Stimulated activated CD4-positive, alpha-beta T cell treated with anti-CD3 and anti-CD28 coated beads, Interleukin-15, amount 100 ng/mL, for 24 hours (primary cell): ENCODE data around the gene PHB1.

Experiments used
- DNase-seq: peaks from one replicate; pipeline ENCODE4 v3.0.0-alpha.2; 2020

The PHB1 gene

DNA sequence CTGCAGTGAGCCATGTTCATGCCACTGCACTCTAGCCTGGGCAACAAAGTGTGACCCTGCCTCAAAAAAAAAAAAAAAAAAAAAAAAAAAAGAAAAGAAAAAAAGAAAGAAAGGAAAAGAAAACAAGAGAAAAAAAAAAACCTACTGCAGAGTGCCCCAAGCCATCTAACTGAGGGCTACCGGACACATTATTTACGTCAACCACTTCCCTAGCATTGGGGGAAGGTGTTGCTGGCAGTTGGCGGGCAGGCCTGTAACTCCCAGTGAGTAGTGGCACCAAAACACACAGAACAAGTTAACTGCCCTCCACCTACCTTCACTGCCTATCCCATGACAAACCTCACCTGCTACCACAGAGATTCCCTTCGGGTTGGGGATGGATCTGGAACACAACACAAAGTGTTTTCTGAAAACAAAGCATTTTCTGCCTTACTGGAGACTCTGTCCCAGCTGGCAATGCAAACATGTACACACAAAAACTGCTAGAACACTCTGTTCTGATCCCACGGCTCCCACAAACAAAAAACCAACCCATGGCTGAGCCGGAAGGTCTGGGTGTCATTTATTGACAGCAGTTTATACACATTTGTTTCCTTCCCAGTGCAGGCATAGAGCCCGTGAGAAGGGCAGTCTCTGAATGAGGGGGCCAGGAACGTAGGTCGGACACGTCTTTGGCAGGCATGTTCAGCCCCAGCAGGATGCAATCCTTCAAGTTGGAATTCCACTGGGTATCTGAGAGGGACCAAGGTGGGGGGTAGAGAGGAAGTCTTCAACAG lies 11.0 kb downstream of the PHB1 start:
- DNase-seq: no peak

DNA sequence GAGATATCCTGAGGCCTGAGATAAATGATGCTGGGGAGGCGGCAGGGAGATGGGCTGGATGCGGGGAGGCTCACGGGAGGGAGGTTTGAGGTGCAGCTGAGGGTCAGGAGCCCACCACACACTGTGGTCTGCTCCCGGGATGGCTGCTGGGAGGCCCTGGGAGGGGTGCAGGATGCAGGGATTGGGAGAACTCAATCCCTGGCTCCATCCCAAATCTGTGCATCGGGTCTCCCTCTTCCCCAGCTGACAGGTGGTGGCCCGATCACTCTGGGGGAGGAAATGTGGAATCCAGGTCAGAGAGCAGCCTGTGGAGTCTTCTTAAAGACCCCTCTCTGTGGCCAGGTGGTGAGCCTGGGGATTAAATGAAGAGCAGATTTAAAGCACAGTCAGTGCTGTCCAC lies 12.0 kb downstream of the PHB1 start:
- DNase-seq: no peak

DNA sequence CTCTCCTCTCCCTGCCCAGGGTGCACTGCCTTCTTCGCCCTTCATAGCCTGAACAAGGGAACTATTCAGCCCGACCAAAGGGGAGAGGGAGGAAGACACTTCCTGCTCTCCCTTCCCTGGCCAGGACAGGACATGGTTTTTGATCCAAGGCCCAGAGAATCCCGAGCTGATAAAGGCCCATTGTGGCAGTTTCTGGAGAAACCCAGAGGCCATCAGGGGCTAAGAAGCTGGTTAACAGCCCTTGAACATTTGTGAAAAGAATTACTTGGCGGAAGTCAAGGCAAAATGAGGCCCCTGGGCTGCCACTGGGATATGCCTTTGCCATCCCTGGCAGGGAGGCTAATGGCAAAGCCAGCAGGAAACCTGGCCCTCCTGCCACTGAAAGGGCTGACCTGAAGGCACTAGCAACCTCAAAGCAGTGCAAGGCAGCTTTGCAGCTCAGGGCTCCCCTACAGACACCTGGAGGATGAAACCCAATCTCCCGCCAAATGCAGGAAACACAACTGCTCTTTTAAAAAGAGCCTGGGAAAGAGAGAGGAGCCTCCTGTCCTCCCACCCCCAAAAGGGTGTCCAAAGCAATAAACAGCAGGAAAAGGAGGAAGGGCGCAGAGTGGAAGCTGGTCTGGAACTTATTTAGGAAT lies 12.6 kb downstream of the PHB1 start:
- DNase-seq: no peak

DNA sequence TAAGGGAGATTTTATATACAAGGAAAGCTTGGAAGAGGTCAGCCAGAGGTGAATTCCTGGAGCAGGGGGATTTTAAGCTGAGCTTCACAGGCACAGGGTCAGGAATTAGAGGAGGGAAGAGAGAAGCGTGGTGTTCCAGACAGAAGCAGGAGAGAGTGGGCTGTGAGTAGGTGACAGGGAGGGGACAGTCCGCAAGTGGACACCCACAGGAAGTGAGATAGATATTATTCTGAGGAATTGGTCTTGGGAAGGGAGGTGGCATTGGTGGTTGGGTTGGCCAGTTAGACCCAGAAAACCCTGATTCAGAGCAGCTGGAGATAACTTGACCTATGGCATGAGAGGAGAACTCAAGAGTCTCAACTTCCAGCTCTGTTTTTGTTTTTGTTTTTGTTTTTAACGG lies 14.7 kb downstream of the PHB1 start:
- DNase-seq: no peak

DNA sequence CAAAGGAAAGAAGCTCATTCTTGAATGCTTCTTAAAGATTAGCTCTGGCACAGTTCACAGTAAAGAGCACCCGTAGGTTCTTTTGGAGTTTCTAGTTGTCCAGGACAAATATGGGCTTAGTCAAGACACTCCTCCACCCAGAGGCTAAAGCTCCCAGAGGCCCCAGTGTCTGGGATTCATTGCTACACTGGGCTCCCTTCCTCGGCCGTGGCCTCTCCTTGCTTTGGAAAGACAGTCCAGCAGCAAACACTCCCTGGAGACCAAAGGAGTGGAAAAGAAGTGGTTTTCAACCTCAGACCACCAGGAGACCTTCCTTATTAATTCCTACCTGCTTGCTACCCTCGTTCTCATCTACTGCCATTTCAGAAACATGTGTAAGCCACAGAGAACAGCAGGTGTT lies 17.1 kb downstream of the PHB1 start:
- DNase-seq: no peak

DNA sequence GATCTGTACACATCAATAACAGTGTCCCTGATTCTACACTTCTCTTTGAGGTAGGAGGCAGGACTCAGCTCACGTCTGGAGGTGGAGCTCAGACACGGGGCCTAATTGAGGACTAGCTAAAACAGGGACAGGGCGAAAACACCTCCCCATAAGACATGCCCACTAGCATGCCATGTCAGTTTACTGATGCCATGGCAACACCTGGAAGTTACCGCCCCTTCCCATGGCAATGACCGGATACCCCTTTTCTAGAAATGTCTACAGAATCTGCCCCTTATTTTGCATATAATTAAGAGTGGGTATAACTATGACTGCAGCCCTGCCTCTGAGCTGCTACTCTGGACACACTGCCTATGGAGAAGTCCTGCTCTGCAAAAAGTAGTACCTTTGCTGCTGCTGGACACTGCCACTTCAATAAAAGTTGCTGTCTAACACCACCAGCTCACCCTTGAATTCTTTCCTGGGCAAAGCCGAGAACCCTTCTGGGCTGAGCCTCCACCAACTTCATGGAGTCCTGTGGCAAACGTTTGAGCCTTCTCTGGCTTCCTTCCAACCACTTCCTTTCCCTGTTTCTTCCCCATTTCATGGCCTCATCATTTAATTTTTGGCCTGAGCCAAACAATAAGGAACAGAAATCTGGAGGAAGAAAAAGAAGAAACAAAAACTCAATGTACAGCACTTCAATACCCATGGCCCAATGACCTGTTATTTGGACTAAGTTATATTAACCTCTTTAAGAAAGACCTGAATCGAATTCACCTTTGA lies 21.0 kb downstream of the PHB1 start:
- DNase-seq: no peak

DNA sequence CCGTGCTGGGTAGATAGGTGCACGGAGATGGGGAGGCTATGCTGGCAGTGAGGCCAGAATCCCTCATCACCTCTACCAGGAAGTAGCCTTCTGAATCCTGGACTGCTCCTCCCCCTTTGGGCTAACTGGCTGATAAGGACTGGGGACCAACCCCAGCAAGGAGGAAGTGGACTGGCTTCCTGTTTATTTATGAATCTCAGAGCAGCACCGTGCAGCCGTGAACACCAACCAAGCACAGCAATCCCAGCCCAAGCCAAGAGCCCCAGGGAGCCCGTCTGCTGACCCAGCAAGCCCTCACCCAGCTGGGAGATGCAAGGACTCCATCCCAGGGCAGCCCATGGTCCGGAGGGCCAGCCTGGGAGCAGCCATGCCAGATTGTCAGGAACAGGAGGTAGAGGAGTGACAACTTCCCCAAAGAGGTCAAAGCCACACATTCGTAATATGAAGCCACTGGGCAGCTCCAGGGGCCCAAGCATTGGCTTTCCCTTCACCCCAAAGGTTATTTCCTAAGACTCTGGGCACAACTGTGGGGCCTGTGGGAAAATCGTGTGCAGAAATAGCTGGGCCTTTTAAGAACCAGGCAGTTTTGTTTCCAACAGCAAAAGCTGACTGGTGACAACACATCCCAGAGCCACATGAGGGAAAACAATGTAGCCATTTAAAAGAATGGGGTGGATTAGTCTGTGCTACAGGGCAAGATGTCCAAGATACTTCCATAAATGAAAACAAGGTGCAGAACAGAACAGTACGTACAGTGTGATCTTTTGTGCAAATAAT lies 23.9 kb downstream of the PHB1 start:
- DNase-seq: no peak

DNA sequence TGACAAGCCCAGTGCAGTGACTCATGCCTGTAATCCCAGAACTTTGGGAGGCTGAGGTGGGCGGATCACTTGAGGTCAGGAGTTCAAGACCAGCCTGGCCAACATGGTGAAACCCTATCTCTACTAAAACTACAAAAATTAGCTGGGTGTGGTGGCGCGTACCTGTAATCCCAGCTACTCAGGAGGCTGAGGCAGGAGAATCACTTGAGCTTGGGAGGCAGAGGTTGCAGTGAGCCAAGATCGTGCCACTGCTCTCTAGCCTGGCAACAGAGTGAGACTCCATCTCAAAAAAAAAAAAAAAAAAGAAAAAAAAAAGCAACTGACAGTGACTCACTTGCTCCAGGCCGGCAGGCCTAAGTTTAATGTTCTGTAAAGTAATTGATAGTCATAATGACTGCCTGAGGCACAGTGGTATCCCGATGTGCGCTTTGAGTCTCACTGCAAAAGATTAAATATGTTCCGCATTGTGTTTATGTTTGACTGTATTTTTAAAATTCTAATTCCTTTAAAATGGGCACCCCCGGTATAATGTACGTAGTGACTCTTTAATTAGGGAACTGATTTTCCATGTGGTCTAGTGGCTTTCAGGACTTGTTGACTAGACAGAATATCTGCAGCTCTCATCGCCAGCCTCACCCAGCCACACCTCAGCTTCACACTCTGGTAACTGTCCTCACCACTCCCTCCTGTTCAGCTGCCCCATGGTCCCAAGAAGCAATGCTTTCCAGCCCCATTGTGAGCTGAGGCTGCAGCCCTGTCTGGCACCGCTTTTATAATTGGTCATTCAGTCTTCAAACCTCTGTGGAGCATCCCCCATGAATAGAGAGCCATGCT lies 25.0 kb downstream of the PHB1 start:
- peak; percentile 33 for DNase-seq

DNA sequence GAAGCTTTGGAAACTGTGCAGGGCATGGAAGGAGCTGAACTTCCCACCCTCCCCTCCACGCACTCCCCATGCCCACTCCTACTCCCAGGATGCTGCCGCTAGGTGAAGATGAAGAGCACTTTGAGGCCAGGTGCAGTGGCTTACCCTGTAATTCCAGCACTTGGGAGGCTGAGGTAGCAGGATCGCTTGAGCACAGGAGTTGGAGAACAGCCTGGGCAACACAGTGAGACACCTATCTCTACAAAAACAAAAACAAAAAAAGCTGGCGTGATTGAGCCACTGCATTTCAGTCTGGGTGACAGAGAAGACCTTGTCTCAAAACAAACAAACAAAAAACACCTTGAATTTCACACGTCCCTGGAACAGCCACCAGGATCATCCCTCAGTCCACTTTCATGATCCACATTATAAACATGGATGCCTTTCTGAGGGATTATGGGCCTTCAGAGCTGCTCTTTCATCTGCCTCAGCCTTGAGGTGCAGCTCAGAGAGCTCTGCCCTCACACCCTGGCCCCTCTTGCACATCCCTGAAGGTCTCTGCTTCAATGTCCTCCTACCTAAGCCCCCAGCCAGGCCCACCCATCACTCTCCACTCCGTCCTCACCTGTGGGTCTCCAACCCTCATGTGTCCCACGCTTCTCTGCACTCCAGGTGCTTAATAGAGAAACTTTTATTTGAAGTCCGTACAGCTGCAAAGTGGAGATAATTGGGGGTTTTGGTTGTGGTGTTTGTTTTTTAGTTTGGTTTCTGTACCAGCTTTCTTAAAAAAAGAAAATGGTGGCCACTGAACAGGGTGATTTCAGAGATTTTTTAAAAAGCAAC lies 25.8 kb downstream of the PHB1 start:
- DNase-seq: no peak

DNA sequence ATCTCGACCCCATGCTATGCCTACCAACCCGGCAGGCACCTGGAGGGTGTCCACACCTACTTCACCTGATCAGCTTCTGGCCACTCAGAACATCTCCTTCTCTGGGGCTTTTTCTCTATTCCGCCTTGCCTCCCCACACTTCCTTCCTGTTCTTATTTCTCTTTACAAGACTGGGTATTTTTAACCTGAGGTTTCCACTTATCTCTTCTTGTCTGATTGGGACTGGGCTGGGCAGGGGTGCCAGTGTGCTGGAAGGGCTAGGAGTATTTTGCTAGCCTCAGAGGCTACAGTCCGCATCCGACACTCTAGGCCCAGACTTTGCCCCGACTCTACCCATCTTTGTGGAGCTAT lies 26.4 kb downstream of the PHB1 start:
- no peak for DNase-seq

DNA sequence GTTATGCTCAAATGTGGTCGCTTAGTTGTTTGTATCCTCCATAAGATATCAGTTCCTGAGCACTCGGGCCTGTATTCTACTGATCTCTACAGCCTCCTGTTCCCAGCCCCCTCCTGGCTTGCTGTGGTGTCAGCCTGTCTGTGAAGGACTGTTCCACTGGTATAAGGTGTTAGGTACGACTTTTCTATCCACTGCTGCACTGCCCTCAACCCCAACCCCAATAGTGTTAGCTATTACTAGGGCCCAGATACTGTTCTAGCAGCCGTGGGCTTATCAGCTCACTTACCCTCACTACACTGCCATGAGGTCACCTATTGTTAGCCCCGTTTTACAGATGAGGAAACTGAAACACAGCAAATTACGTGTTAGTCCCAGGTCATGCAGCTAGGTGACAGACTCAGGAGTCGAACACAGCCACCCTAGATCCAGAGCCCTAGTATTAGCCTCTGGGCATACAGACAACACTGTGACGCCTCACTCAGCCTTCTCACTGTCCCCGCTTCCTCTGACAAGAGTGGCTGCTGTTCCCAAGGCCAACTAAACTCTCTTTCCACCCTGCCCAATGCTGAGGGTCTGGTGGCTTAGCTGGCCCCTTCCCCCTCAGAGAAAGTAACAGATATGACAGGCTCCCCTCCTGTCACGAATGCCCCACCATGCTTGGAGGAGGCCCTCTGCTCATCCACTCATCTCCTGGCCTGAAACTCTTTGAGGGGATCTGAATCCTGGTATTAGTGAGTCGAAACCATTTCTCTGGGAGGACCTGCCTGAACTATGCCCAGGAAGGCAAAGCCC lies 27.0 kb downstream of the PHB1 start:
- no peak for DNase-seq

DNA sequence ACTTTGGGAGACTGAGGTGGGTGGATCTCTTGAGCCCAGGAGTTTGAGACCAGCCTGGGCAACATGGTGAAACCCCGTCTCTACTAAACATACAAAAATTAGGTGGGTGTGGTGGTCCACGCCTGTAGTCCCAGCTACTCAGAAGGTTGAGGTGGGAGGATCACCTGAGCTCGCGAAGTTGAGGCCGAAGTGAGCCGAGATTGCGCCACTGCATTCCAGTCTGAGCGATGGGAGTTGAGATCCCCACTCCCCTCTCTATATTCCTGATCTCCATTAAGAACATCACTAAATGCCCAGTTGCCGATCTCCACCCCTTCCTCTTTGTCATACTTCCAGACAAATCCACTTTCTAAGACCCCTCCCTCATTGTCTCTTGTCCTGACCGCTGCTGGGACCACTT lies 28.3 kb downstream of the PHB1 start:
- no peak for DNase-seq

DNA sequence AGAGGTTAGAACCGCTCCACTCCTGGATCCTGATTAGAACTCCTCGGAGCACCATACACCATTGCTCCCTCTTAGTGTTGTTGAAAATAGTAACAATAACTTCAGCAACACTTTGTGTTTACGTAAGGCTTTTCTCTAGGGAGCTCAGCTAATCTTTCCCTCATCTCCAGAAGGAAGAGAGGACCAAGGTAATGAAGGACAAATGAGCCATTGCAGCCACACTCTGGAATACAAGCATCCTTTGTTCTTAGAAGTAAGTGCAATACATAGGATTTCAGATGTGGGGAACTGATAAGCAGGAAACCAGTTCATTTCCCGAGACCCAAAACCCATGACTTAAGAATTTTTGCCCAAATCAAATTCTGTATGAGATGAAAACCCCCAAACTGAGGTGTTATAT lies 29.7 kb downstream of the PHB1 start:
- no peak for DNase-seq

DNA sequence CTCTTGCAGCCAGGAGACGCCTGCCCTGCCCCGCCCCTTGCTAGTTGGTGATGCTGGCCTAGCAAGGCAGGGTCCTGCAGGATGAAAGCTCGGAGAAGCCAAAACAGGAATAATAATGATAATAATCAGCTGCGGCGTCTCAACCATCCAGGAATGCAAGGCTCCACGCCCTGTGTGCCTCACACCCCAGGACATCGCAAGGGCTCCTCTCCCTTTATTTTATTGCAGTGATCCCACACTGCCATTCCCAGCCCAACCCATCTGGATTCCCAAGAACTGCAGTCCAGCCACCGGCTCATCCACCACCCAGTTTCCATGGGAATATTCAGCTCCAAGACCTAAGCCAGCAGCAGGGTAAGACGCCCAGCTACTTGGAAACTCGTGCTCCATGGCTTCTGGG lies 31.6 kb downstream of the PHB1 start:
- DNase-seq: no peak

DNA sequence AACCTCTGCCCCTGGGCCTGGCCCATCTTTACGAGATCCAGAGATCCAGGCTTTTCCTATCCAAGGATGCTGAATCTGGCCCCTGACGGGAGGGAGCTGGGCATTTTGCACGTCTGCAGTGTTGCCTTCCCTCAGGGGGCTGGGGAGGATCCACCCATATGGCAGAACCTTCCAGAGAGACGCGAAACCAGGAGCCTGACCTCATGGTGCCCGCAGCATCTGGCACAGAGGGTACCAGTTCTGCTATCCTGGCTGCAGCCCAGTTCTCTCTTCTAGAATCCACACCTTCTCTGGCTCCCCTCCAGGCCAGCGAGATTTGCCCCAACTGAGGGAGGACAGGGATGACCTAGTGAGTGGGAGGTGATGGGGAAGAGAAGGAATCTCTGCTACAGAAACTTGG lies 32.1 kb downstream of the PHB1 start:
- no peak for DNase-seq

DNA sequence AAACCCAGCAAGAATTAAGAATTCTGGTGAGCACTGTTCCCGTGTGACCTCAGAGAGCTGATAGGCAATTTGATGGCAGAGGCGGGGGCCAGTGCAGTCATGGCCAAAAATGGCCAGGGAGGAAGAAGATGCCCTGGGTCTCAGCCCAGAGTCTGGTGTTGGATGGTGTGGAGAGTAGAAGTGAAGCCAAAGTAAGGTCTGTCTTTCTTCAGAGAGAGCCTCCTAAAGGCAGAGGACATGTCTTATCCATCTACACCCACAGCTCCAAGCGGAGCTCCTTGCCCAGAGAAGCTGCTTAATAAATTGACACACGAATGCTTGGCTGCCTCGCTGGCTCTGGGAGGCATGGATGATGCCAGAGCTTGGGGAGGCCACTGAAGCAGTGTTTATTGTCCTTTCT lies 32.9 kb downstream of the PHB1 start:
- DNase-seq: no peak

DNA sequence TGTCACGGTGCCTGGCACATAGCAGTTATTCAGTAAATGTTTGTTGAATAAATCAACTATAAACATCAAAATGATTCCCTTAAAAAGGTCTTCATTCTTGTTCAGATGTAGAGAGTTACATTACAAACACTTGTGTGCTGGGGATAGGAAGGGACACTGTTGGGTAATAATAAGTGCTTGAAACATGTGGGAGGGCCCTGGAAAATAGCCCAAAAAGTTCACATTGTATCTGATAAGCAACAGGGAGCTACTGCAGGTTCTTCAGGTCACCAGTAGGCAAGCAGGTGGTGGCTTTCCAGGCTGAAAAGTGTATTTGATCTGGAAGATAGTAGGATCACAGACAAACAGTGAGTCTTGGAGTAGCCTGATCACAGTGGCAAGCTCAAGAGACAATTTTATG lies 33.6 kb downstream of the PHB1 start:
- DNase-seq: no peak

DNA sequence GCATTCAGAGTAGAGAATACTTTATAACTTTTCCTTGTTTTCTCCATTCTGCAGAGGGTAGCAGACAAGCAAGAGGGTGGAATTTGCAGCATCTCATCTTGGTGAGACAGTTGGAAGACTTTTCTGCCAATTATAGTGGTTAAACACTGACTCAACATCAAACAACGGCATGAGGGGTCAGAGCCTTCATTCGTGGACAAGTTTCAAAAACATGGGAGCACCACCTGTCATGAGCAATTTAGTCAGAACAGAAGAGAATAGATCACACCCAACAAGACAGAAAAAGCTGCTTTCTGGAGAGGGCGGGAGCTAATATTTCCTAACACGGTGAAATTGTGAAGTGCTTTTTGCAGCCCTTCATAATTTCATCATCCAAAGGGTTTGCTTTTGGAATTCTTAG lies 34.8 kb downstream of the PHB1 start:
- DNase-seq: no peak

DNA sequence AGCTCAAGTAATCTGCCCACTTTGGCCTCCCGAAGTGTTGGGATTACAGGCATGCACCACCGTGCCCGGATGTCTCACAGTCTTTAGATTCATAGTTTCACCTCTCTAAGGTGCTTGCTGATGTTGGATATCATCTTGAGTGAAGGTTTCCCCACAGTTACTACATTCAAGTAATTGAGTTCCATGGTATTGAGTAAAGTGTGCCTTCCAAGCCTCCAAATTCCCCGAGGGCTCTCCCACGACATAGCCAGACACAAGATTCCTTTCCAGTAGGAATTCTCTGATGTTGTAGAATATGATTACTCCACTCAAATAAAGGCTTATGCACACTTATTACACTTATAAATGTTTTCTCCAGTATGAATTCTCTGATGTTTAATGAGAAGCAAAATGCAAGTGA lies 36.4 kb downstream of the PHB1 start:
- no peak for DNase-seq

DNA sequence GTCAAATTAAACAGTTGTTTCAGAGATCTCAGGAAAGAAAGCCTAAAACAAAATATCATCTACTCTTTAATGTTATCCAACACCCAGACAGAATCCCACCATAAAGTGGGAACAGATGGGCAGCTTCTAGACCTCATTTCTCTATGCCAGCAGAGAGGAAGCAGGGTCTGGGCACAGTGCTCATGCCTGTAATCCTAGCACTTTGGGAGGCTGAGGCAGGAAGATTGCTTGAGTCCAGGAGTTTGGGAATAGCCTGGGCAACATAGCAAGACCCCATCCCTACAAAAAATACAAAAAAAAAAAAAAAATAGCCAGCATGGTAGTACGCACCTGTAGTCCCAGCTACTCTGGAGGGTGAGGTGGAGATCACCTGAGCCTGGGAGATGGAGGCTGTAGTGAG lies 39.1 kb downstream of the PHB1 start:
- no peak for DNase-seq

DNA sequence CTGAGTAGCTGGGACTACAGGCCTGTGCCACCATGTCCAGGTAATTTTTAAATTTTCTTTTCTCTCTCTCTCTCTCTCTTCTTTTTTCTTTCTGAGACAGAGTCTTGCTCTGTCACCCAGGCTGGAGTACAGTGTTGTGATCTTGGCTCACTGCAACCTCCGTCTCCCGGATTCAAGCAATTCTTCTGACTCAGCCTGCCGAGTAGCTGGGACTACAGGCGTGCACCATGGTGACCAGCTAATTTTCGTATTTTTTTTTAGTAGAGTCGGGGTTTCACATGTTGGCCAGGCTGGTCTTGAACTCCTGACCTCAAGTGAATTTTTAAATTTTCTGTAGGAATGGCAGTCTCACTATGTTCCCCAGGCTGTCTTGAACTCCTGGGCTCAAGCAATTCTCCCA lies 41.6 kb downstream of the PHB1 start:
- no peak for DNase-seq
